Fibroblast of lung (primary cell): ENCODE results near the gene GNB1L. TPM values are rescaled to one million over a fixed set of nuclear protein-coding genes. Genes with fewer than 3 reads are reported as not detected.
A peak's percentile ranks its signal among the peaks of the same experiment; 100 is the strongest.

Source experiments
- DNase-seq, 2 donors: peaks; one replicate each; pipeline versions ENCODE4 v3.0.0 to v3.0.0-alpha.2; 2010; ENCODE audit warnings: low read depth in 2 of 2
- H2AFZ ChIP-seq: 2 replicates; pipeline ENCODE4 v1.5.1; 2012; ENCODE audit warnings: low read length, control low read depth, inconsistent platforms
- H3K27ac ChIP-seq: 2 replicates; pipeline ENCODE4 v1.5.1; 2011; ENCODE audit warnings: low read length, control low read depth; ENCODE audit not compliant: insufficient read depth
- H3K27me3 ChIP-seq: 2 replicates; pipeline ENCODE4 v1.5.1; 2011; ENCODE audit warnings: mild to moderate bottlenecking, low read length; ENCODE audit not compliant: control insufficient read depth, insufficient read depth
- H3K36me3 ChIP-seq: 2 replicates; pipeline ENCODE4 v1.5.1; 2011; ENCODE audit warnings: low read length; ENCODE audit not compliant: control insufficient read depth, insufficient read depth
- H3K4me1 ChIP-seq: 2 replicates; pipeline ENCODE4 v1.5.1; 2011; ENCODE audit warnings: low read length; ENCODE audit not compliant: control insufficient read depth, insufficient read depth; ENCODE audit errors: extremely low read depth
- H3K4me2 ChIP-seq: 2 replicates; pipeline ENCODE4 v1.5.1; 2011; ENCODE audit warnings: low read length, control low read depth; ENCODE audit not compliant: insufficient read depth; ENCODE audit errors: extremely low read depth
- H3K4me3 ChIP-seq, 4 experiments: fragments of 200-600 bp in 1 of 4; sonication (generic) in 1 of 4; replicated peaks in 1 of 4; 2 replicates each; pipeline ENCODE4 v1.5.1; 2011 to 2016; ENCODE audit warnings: low read length in 4 of 4, low read depth in 3 of 4, mild to moderate bottlenecking in 3 of 4, control low read depth in 2 of 4, inconsistent platforms in 1 of 4, mixed read lengths in 1 of 4; ENCODE audit not compliant: insufficient read depth in 1 of 4; ENCODE audit errors: control extremely low read depth in 1 of 4
- H3K79me2 ChIP-seq: 2 replicates; pipeline ENCODE4 v1.5.1; 2012; ENCODE audit warnings: mild to moderate bottlenecking, low read length, inconsistent platforms; ENCODE audit not compliant: control insufficient read depth, insufficient read depth
- H3K9ac ChIP-seq: 2 replicates; pipeline ENCODE4 v1.5.1; 2011; ENCODE audit warnings: mild to moderate bottlenecking, low read length, control low read depth; ENCODE audit not compliant: insufficient read depth
- H3K9me3 ChIP-seq: 2 replicates; pipeline ENCODE4 v1.5.1; 2012; ENCODE audit warnings: low read depth, low read length; ENCODE audit not compliant: control insufficient read depth, insufficient read depth
- H4K20me1 ChIP-seq: 2 replicates; pipeline ENCODE4 v1.5.1; 2011; ENCODE audit warnings: low read length; ENCODE audit not compliant: control insufficient read depth, insufficient read depth; ENCODE audit errors: extremely low read depth
- CTCF ChIP-seq, 2 donors: IDR thresholded peaks in 1 of 2; conservative IDR thresholded peaks in 1 of 2; 1 replicate in 1 of 2; 2 replicates in 1 of 2; pipeline ENCODE4 v1.5.1; 2011 to 2012; ENCODE audit warnings: low read length in 2 of 2, control low read depth in 1 of 2, inconsistent platforms in 1 of 2, low read depth in 1 of 2, mild to moderate bottlenecking in 1 of 2
- EZH2 ChIP-seq: IDR thresholded peaks from 2 replicates; pipeline ENCODE4 v1.5.1; 2012; ENCODE audit warnings: low read length, control low read depth, mild to moderate bottlenecking; ENCODE audit errors: missing control alignments
- polyA plus RNA-seq, 2 donors: library from polyadenylated mRNA; depleted of rRNA in 1 of 2; stranded (reverse) in 1 of 2; unstranded in 1 of 2; fragments of >200 nt; gene quantifications; 2 replicates each; pipeline ENCODE4 v1.2.1, GENCODE V29; 2011 to 2012; ENCODE audit warnings: missing spikeins in 1 of 2
- total RNA-seq: library from RNA; depleted of rRNA; stranded (reverse); fragments of >200 nt; gene quantifications from 2 replicates; pipeline ENCODE4 v1.2.1, GENCODE V29; 2014

The GNB1L gene
- total and polyA plus RNA-seq, 2 donors (not counting 1 experiment from before 2014, with no cell fraction given): 1.4 to 7.8 TPM

GRCh38 chr22:19850763-19851109 lies 3.9 kb downstream of the GNB1L start:
- no peak for DNase-seq
- H3K4me3 ChIP-seq: no peak overlapping the region
- peaks cover 6% of the 10 kb centered on the region for H3K4me1 ChIP-seq
- no peak overlapping the region for H3K4me2 ChIP-seq
- no peak overlapping the region for H3K27ac ChIP-seq
- no peak overlapping the region for H2AFZ ChIP-seq
- no peaks in the 10 kb centered on the region for H3K9me3 ChIP-seq
- no peaks in the 10 kb centered on the region for H4K20me1 ChIP-seq
- H3K27me3 ChIP-seq: no peaks in the 10 kb centered on the region
- peaks cover 47% of the 10 kb centered on the region for H3K79me2 ChIP-seq
- peaks cover 12% of the 10 kb centered on the region for H3K36me3 ChIP-seq
- H3K9ac ChIP-seq: no peak overlapping the region
- TF ChIP-seq EZH2 (no peak), CTCF (conservative IDR thresholded peaks at IDR 0.05 in 1 of 2, IDR thresholded peaks at IDR 0.05 in 1 of 2; ENCODE audit: low read depth in 1 of 2, low read length in 2 of 2) (no peak)

- Histone ChIP-seq H3K9me3 (no peaks in the 10 kb centered on the region), H3K4me2 (no peak overlapping the region), H3K4me3 (no peak overlapping the region), H3K79me2 (peaks cover 41% of the 10 kb centered on the region), H3K9ac (no peak overlapping the region), H3K36me3 (peaks cover 12% of the 10 kb centered on the region), H3K27me3 (no peaks in the 10 kb centered on the region), H2AFZ (no peak overlapping the region), H3K27ac (no peak overlapping the region), H3K4me1 (peaks cover 4% of the 10 kb centered on the region), H4K20me1 (no peaks in the 10 kb centered on the region)
- TF ChIP-seq EZH2 (no peak), CTCF (conservative IDR thresholded peaks at IDR 0.05 in 1 of 2, IDR thresholded peaks at IDR 0.05 in 1 of 2; ENCODE audit: low read depth in 1 of 2, low read length in 2 of 2) (no peak)
- no peak for DNase-seq
Observed at GRCh38 chr22:19849835-19850762, 4.6 kb downstream of the GNB1L start.

GRCh38 chr22:19848298-19849224 lies 6.1 kb downstream of the GNB1L start:
- DNase-seq: peak in 1 of 2 donors; percentile 14
- H4K20me1 ChIP-seq: no peaks in the 10 kb centered on the region
- H3K79me2 ChIP-seq: peaks cover 30% of the 10 kb centered on the region

More at GRCh38 chr22:19848298-19849224, 6.1 kb downstream of the GNB1L start:
- Histone ChIP-seq H3K4me1 (peaks cover 8% of the 10 kb centered on the region), H3K36me3 (peaks cover 12% of the 10 kb centered on the region), H3K4me3 (no peak overlapping the region), H3K9me3 (no peaks in the 10 kb centered on the region), H3K4me2 (no peak overlapping the region), H3K9ac (no peak overlapping the region), H3K27me3 (no peaks in the 10 kb centered on the region), H2AFZ (no peak overlapping the region), H3K27ac (no peak overlapping the region)
- TF ChIP-seq CTCF (conservative IDR thresholded peaks at IDR 0.05 in 1 of 2, IDR thresholded peaks at IDR 0.05 in 1 of 2; ENCODE audit: low read depth in 1 of 2, low read length in 2 of 2): no peak
- TF ChIP-seq EZH2: no peak
